GM12872 (cell line): Measurements from ENCODE around the gene KLHL30.

Source experiments
- TF ChIP-seq, protein P1 (sequence below): IDR thresholded peaks from 3 replicates; pipeline ENCODE4 v1.5.1; 2011; ENCODE audit warnings: low read depth, mild to moderate bottlenecking, low read length, moderate library complexity; ENCODE audit not compliant: insufficient read depth

The KLHL30 gene

DNA sequence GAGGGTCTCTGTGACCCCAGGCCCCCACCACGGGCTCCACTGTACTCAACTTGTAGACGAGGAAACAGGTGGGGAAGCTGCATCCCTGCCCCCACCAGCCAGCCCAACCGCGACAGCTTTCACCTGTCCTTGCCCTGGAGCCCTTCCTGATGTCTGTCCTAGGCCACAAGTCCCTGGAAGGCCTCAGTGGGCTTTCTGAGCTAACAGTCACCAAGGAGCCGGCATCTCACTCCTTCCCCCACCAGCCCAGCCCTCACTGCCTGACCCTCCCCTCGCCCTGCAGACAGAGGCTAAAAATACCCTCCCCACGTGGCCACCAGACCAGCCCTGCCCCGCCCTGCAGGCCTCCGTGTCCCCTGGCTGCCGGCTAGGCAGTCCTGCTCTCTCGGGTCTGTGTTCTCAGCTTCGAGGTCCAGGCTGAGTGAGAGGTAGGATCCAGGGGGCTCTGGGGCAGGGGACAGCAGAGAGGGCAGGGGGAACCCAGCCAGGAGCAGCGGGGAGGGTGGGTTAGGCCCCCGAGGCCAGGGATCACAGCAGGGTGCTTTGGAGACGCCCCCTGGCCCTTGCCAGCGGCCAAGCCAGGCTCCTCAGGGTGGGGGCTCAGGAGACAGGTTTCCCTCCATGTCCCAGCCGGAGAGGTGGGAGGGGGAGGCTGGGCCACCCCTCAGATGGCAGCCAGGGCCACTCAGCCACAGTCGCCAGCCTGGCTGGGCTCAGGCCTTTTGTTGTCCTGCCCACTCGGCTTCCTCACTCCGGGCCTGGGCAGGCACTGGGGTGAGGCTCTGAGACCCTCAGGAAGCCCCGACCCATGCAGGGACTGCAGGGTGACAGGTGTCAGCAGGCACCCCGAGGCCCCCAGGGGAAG, at the start of gene KLHL30:
Gene KLHL30, plus strand, starts transcription at position 338 of the 865 bp plus-strand sequence. CDS start 2,087 bp downstream, outside the sequence.
- TF ChIP-seq, protein P1, sequence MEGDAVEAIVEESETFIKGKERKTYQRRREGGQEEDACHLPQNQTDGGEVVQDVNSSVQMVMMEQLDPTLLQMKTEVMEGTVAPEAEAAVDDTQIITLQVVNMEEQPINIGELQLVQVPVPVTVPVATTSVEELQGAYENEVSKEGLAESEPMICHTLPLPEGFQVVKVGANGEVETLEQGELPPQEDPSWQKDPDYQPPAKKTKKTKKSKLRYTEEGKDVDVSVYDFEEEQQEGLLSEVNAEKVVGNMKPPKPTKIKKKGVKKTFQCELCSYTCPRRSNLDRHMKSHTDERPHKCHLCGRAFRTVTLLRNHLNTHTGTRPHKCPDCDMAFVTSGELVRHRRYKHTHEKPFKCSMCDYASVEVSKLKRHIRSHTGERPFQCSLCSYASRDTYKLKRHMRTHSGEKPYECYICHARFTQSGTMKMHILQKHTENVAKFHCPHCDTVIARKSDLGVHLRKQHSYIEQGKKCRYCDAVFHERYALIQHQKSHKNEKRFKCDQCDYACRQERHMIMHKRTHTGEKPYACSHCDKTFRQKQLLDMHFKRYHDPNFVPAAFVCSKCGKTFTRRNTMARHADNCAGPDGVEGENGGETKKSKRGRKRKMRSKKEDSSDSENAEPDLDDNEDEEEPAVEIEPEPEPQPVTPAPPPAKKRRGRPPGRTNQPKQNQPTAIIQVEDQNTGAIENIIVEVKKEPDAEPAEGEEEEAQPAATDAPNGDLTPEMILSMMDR: no peak

DNA sequence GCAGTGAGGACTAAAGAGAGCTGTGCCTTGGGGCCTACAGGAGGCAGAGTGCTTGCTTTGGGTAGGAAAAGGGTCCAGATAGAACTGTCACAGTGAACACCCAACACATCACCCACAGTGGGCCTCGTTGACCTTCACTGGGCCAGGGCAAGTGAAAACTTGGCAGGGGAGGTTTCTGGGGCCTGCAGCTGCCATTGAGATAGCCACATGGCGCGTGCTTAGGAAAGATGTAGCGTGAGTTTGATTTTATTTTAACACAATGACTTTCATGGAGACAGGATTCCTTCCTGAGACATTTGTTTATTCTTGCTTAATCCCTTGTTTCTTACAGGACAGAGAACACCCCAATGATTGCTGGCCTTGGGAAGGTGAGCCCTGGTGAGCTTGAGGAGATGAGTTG, 47.6 kb upstream of the KLHL30 start:
- TF ChIP-seq, protein P1: no peak

GRCh38 chr2:238091436-238092060, 46.9 kb upstream of the KLHL30 start:
- TF ChIP-seq, protein P1: no peak

GRCh38 chr2:238092486-238093035, 45.9 kb upstream of the KLHL30 start:
- TF ChIP-seq, protein P1: no peak

DNA sequence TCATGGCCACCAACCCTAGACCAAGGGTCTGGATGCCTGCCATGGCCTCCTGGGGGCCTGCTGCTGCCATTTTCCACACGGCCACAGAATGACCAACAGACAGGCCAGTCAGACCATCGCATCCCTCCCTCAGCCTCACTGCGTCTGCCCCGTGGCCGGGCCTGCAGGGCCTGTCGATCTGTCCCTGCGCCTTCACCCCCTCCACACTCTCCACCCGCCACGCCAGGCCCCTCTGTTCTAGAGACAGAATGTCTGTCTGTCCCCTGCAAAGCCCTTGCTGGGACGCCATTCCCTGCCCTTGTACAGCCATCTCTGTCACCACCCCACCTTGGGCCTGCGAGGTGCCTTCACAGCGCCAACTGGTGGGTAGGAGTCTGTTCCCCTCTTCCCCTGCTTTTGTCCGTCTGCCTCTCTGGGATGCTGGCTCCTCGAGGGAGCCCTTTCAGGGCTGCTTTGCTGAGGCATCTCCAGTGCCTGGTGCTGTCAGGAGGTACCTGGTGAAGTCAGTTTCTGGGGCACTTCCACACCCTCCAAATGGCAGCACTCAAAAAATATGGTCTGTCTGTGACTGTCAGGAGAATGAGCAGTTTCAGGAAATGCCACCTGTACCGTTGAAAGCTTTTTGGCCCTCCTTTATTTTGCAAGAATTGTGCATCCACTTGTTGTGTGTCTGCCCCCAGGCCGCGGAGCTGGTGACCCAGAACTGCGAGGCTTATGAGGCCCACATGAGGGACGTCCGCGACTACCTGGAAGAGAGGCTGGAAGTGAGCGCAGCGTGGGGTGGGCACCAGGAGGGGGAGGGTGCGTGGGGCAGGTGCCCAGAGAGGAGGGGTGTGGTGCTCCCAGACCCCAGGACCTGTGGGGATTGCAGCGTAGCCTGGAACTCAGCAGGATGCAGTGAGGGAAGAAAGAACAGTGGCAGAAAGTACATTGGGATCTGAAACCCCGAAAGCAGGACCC, 45.0 kb upstream of the KLHL30 start:
- TF ChIP-seq, protein P1: no peak

GRCh38 chr2:238094438-238095022, 43.9 kb upstream of the KLHL30 start:
- TF ChIP-seq, protein P1: no peak
